Vagina (tissue), 2 donors: ENCODE results near the gene SMG9.

ENCODE experiments used
- POLR2A ChIP-seq, 2 donors: fragments of 450-650 bp; IDR thresholded peaks; one replicate each; pipeline ENCODE4 v1.6.1; 2017; ENCODE audit warnings: antibody characterized with exemption in 2 of 2, mild to moderate bottlenecking in 2 of 2, moderate library complexity in 2 of 2
- TF ChIP-seq, protein P1 (sequence below), 3 experiments: fragments of 450-650 bp in 2 of 3; fragments of 200-600 bp in 1 of 3; sonication (generic) in 1 of 3; IDR thresholded peaks; one replicate each; pipeline ENCODE4 v1.5.1; 2017 to 2019; ENCODE audit warnings: antibody characterized with exemption in 3 of 3, mild to moderate bottlenecking in 2 of 3, moderate library complexity in 2 of 3

DNA sequence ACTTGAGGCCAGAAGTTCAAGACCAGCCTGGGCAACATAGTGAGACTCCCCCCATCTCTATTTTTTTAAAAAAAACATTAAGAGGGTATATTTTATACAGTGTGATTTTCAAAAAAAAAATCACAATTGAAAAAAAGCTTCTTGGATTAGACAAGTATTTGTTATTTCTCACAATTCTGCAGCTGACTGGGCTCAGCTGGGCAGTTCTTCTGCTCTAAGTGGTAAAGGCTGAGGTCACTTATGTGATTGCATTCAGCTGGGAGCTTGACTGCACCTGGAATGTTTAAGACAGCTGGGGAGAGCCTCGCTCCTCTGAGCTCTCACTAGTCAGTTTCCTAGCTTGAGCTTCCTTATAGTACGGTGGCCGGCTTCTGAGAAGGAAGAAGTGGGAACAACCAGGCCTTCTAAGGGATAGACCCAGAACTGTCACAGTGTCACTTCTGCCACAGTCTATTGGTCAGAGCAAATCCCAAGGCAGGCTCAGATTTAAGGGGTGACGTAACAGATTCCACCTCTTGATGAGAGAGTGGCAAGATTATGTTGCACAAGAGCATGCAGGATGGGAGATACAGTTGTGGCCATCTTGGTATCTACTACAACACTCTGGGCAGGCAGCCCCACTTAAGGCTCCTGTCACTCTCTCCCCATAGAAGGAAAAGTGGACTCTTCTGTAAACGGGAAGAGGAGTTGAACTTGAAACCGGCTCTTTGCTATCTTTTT is 58.6 kb downstream of the SMG9 start:
- TF ChIP-seq, protein P1, sequence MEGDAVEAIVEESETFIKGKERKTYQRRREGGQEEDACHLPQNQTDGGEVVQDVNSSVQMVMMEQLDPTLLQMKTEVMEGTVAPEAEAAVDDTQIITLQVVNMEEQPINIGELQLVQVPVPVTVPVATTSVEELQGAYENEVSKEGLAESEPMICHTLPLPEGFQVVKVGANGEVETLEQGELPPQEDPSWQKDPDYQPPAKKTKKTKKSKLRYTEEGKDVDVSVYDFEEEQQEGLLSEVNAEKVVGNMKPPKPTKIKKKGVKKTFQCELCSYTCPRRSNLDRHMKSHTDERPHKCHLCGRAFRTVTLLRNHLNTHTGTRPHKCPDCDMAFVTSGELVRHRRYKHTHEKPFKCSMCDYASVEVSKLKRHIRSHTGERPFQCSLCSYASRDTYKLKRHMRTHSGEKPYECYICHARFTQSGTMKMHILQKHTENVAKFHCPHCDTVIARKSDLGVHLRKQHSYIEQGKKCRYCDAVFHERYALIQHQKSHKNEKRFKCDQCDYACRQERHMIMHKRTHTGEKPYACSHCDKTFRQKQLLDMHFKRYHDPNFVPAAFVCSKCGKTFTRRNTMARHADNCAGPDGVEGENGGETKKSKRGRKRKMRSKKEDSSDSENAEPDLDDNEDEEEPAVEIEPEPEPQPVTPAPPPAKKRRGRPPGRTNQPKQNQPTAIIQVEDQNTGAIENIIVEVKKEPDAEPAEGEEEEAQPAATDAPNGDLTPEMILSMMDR (IDR thresholded peaks at IDR 0.05) = no peak
- TF ChIP-seq POLR2A (IDR thresholded peaks at IDR 0.05) = no peak
